Testis (tissue), 2 donors: ENCODE results near the gene SNRPA.

Source experiments
- POLR2A ChIP-seq: fragments of 450-650 bp; IDR thresholded peaks from one replicate; pipeline ENCODE4 v1.6.1; 2017; ENCODE audit warnings: antibody characterized with exemption, mild to moderate bottlenecking, moderate library complexity
- TF ChIP-seq, protein P1 (sequence below), 3 experiments: fragments of 450-650 bp in 2 of 3; fragments of 200-600 bp in 1 of 3; sonication (generic) in 1 of 3; IDR thresholded peaks; one replicate each; pipeline ENCODE4 v1.5.1; 2016 to 2019; ENCODE audit warnings: antibody characterized with exemption in 3 of 3, mild to moderate bottlenecking in 2 of 3, moderate library complexity in 1 of 3

- TF ChIP-seq, protein P1, sequence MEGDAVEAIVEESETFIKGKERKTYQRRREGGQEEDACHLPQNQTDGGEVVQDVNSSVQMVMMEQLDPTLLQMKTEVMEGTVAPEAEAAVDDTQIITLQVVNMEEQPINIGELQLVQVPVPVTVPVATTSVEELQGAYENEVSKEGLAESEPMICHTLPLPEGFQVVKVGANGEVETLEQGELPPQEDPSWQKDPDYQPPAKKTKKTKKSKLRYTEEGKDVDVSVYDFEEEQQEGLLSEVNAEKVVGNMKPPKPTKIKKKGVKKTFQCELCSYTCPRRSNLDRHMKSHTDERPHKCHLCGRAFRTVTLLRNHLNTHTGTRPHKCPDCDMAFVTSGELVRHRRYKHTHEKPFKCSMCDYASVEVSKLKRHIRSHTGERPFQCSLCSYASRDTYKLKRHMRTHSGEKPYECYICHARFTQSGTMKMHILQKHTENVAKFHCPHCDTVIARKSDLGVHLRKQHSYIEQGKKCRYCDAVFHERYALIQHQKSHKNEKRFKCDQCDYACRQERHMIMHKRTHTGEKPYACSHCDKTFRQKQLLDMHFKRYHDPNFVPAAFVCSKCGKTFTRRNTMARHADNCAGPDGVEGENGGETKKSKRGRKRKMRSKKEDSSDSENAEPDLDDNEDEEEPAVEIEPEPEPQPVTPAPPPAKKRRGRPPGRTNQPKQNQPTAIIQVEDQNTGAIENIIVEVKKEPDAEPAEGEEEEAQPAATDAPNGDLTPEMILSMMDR (IDR thresholded peaks at IDR 0.05), result no peak
- no peak for TF ChIP-seq POLR2A
Measured at GRCh38 chr19:40742886-40743285, 8.1 kb upstream of the SNRPA start.
